Keratinocyte (primary cell): ENCODE results near the gene FNDC3A. TPM values are rescaled to one million over a fixed set of nuclear protein-coding genes. Genes with fewer than 3 reads are reported as not detected.

Experiments
- DNase-seq: peaks from one replicate; pipeline ENCODE4 v3.0.0-alpha.2; 2011; ENCODE audit warnings: low read depth, missing footprints, low spot score
- FAIRE-seq: peaks from 2 replicates; lab custom pipeline; 2011; peaks lifted over from hg19 to GRCh38; lab: Jason Lieb, UNC
- H2AFZ ChIP-seq: 2 replicates; pipeline ENCODE4 v1.6.0; 2012; ENCODE audit warnings: low read length, control low read depth, inconsistent platforms; ENCODE audit not compliant: control insufficient read depth
- H3K27ac ChIP-seq: 2 replicates; pipeline ENCODE4 v1.5.1; 2011; ENCODE audit warnings: low read length; ENCODE audit not compliant: control insufficient read depth, insufficient read depth
- H3K27me3 ChIP-seq: 3 replicates; pipeline ENCODE4 v1.6.0; 2011; ENCODE audit warnings: low read length; ENCODE audit not compliant: control insufficient read depth, insufficient read depth; ENCODE audit errors: extremely low read depth
- H3K36me3 ChIP-seq, 2 experiments: 2 replicates in 1 of 2; 3 replicates in 1 of 2; pipeline ENCODE4 v1.5.1; 2011; ENCODE audit warnings: low read length in 2 of 2, mild to moderate bottlenecking in 1 of 2; ENCODE audit not compliant: control insufficient read depth in 2 of 2, insufficient read depth in 2 of 2; ENCODE audit errors: extremely low read depth in 1 of 2
- H3K4me1 ChIP-seq: 3 replicates; pipeline ENCODE4 v1.5.1; 2011; ENCODE audit warnings: low read length; ENCODE audit not compliant: control insufficient read depth, insufficient read depth; ENCODE audit errors: extremely low read depth
- H3K4me2 ChIP-seq: 3 replicates; pipeline ENCODE4 v1.6.0; 2011; ENCODE audit warnings: low read depth, low read length; ENCODE audit not compliant: control insufficient read depth, insufficient read depth; ENCODE audit errors: extremely low read depth
- H3K4me3 ChIP-seq, 3 experiments: fragments of 200-600 bp in 1 of 3; sonication (generic) in 1 of 3; 2 replicates in 2 of 3; 3 replicates in 1 of 3; pipeline ENCODE4 v1.5.1; 2011 to 2016; ENCODE audit warnings: low read length in 3 of 3, mild to moderate bottlenecking in 3 of 3, control low read depth in 2 of 3, inconsistent platforms in 1 of 3, low read depth in 1 of 3, mixed read lengths in 1 of 3, mixed run types in 1 of 3, moderate library complexity in 1 of 3; ENCODE audit not compliant: control insufficient read depth in 2 of 3, insufficient read depth in 2 of 3; ENCODE audit errors: extremely low read depth in 1 of 3
- H3K79me2 ChIP-seq: 2 replicates; pipeline ENCODE4 v1.6.0; 2012; ENCODE audit warnings: low read length; ENCODE audit not compliant: control insufficient read depth, insufficient read depth
- H3K9ac ChIP-seq: 3 replicates; pipeline ENCODE4 v1.6.0; 2011; ENCODE audit warnings: low read length; ENCODE audit not compliant: control insufficient read depth, insufficient read depth; ENCODE audit errors: extremely low read depth
- H3K9me1 ChIP-seq: 3 replicates; pipeline ENCODE4 v1.6.0; 2011; ENCODE audit warnings: low read length; ENCODE audit not compliant: control insufficient read depth, insufficient read depth; ENCODE audit errors: extremely low read depth
- H3K9me3 ChIP-seq: 2 replicates; pipeline ENCODE4 v1.5.1; 2012; ENCODE audit warnings: low read depth, low read length; ENCODE audit not compliant: control insufficient read depth
- H4K20me1 ChIP-seq: 3 replicates; pipeline ENCODE4 v1.6.0; 2011; ENCODE audit warnings: low read length; ENCODE audit not compliant: control insufficient read depth, insufficient read depth; ENCODE audit errors: extremely low read depth
- CTCF ChIP-seq, 3 experiments: IDR thresholded peaks in 1 of 3; conservative IDR thresholded peaks in 1 of 3; optimal IDR thresholded peaks in 1 of 3; 2 replicates in 2 of 3; 3 replicates in 1 of 3; pipeline versions ENCODE3 to v1.5.1; 2011; ENCODE audit warnings: low read length in 3 of 3, mild to moderate bottlenecking in 3 of 3, moderate library complexity in 2 of 3, control low read depth in 1 of 3, inconsistent platforms in 1 of 3; ENCODE audit not compliant: insufficient read depth in 2 of 3; ENCODE audit errors: extremely low read depth in 1 of 3
- EZH2 ChIP-seq: IDR thresholded peaks from one replicate; pipeline ENCODE4 v1.6.1; 2012; ENCODE audit warnings: inconsistent platforms, mild to moderate bottlenecking, low read length, moderate library complexity
- dilution Hi-C: fragments of 300-500 bp; cut with MboI; formaldehyde crosslinking; loops from one replicate; pipeline ENCODE4 v1.7.0; 2020; ENCODE audit warnings: low sequenced_read_pairs; ENCODE audit not compliant: extremely low pct_ligation_motif_present
- polyA plus RNA-seq, 5 experiments: library from polyadenylated mRNA; depleted of rRNA in 3 of 5; stranded (reverse) in 3 of 5; stranded (forward) in 1 of 5; unstranded in 1 of 5; fragments of >200 nt; gene quantifications; 1 replicate in 1 of 5; 2 replicates in 3 of 5; 3 replicates in 1 of 5; pipeline versions ENCODE4 v1.2.1 to v1.2.3, GENCODE V29; 2011 to 2012; ENCODE audit warnings: missing spikeins in 2 of 5, low read depth in 1 of 5, low replicate concordance in 1 of 5

FNDC3A gene
- polyA plus RNA-seq, 1 donor (not counting 4 experiments of a cell fraction or from before 2014, with no cell fraction given): 28.4 TPM

DNA sequence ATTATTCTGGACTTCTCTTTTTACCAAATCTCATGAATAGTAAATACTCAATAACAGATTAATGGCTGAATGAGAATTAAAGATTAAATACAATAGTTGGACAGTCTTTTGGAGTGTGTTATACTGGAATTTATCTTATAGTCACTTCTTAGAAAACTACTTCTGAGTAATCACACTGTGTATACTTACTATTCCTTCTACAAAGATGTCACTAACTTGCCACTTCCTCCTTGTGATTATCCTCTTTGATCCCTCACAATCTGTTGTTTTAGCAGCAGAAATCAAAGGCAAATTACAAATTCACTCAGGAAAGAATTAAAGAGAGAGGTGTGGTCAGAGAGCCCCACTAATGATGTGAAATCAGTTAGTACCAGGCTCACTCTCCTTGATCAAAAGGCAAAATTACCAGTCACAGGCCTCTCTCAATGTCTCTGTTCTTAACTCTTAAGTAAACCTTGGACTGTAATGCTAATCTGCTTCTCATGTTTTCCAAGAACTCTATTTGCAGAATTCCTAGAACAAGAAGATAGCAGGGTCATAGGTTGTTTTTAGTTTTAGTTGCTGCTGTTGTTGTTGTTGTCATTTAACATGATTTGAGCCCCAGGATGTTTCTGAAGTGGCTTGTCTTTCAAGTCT is 37.3 kb upstream of the FNDC3A start:
- no peaks in the 10 kb centered on the region for H3K27me3 ChIP-seq
- H3K79me2 ChIP-seq: no peaks in the 10 kb centered on the region
- H3K9me1 ChIP-seq: no peaks in the 10 kb centered on the region
- H3K4me2 ChIP-seq: no peak overlapping the region
- H3K27ac ChIP-seq: no peak overlapping the region
- no peak overlapping the region for H2AFZ ChIP-seq
- H4K20me1 ChIP-seq: no peaks in the 10 kb centered on the region
- H3K9me3 ChIP-seq: no peaks in the 10 kb centered on the region
- no peak overlapping the region for H3K9ac ChIP-seq
- H3K36me3 ChIP-seq: no peaks in the 10 kb centered on the region
- H3K4me3 ChIP-seq: no peak overlapping the region
- dilution Hi-C loops: no loop called here
- no peaks in the 10 kb centered on the region for H3K4me1 ChIP-seq
- TF ChIP-seq CTCF (optimal IDR thresholded peaks at IDR 0.05 in 1 of 3, IDR thresholded peaks at IDR 0.05 in 1 of 3, conservative IDR thresholded peaks at IDR 0.05 in 1 of 3; ENCODE audit: extremely low read depth in 1 of 3, insufficient read depth in 2 of 3, low read length in 3 of 3) (no peak), EZH2 (no peak)
- DNase-seq (no peak), FAIRE-seq (no peak)

DNA sequence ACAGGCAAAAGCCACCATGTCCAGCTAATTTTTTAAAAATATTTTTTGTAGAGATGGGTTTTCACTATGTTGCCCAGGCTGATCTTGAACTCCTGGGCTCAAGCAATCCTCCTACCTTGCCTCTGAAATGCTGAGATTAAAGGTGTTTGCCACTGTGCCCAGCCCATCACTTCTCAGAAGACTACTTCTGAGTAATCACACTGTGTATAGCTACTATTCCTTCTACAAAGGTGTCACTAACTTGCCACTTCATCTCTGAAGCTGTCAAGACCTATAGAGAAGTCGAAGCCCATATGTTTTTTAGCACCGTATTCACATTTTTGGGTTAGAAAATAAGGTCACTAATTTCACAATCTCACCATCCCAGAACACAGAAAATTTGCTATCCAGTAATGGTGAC is 36.0 kb upstream of the FNDC3A start:
- Histone ChIP-seq H3K4me3 (no peak overlapping the region), H3K27me3 (no peaks in the 10 kb centered on the region), H3K4me2 (no peak overlapping the region), H2AFZ (no peak overlapping the region), H3K9ac (no peak overlapping the region), H3K36me3 (no peaks in the 10 kb centered on the region), H3K27ac (no peak overlapping the region), H4K20me1 (no peaks in the 10 kb centered on the region), H3K79me2 (no peaks in the 10 kb centered on the region), H3K9me3 (no peaks in the 10 kb centered on the region), H3K9me1 (no peaks in the 10 kb centered on the region), H3K4me1 (no peaks in the 10 kb centered on the region)
- dilution Hi-C loops: no loop called here
- FAIRE-seq: no peak
- no peak for DNase-seq
- TF ChIP-seq CTCF (optimal IDR thresholded peaks at IDR 0.05 in 1 of 3, IDR thresholded peaks at IDR 0.05 in 1 of 3, conservative IDR thresholded peaks at IDR 0.05 in 1 of 3; ENCODE audit: extremely low read depth in 1 of 3, insufficient read depth in 2 of 3, low read length in 3 of 3): no peak
- no peak for TF ChIP-seq EZH2
